Measurements from ENCODE around the gene PRKAG2.

Gene PRKAG2

GRCh38 chr7:151776446-151776845 lies 100.5 kb downstream of the PRKAG2 start:
- H3K4me3 ChIP-seq = no peak overlapping the region
- H3K4me2 ChIP-seq = peak overlapping the region; percentile 28 to 92 (median 79); a peak in 20 of 22 replicates
- H3K4me1 ChIP-seq = peaks cover 20 to 58% (median 47%) of the 10 kb centered on the region in 10 experiments
- TF ChIP-seq Cebpa-rat (IDR thresholded peaks at IDR 0.05) = no peak
- H3K9ac ChIP-seq = peak overlapping the region in 6 of 11 experiments; percentile 19 to 83 (median 68); a peak in 10 of 22 replicates
- H3K9me3 ChIP-seq (replicated peaks in 1 of 11) = peaks cover 11 to 17% (median 13%) of the 10 kb centered on the region in 11 experiments; a peak in 21 of 22 replicates
- H4K20me1 ChIP-seq = peaks cover 0 to 7% (median 0%) of the 10 kb centered on the region in 11 experiments; a peak in 3 of 22 replicates
- peaks cover 0 to 17% (median 7%) of the 10 kb centered on the region in 11 experiments; a peak in 9 of 22 replicates for H3K36me3 ChIP-seq
- H3K27ac ChIP-seq = peak overlapping the region in 7 of 11 experiments; percentile 24 to 95 (median 74); a peak in 13 of 22 replicates
- no peaks in the 10 kb centered on the region for H3K27me3 ChIP-seq

DNA sequence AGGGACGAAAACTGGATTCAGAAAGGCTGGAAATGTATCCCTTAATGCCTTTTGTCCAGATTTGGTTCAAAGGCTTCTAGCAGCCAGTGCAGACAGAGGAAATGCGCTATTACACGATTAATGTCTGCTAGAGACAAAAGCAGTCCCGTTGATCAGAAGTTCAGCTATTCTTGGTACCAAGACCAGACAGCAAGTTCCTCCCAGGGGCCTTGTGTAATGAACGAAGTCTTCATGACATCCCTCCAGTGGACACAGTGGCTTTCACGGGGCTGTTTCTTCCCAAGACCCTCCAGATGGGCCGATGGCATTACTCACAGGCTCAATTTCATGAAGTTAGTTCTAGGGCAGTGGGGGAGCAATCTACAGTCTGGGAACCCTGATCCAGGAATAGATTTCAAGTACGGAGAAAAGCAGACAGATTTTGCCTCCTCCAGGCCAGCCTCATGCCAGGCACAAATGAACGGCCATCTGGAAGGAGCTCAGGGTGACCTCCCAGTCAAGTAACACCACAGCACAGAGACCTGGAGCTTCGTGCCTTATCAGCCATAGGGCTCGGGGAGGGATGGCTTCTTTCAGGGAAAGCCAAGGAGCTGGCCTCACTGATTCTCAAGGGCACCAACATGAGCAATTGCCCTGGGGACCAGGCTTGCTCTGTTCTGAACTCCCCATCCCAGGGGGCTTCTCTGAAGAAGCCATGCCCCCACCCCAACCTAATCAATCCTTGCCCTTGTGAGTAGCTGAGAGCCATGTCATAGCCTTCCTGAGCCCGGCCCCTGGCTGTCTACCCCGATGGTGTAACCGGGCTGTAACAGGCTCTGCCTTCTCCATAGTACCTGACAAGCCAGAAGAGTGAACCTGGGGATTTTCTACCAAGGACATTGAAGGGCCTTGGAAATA lies 101.1 kb downstream of the PRKAG2 start:
- peaks cover 11 to 17% (median 13%) of the 10 kb centered on the region in 11 experiments; a peak in 21 of 22 replicates for H3K9me3 ChIP-seq (replicated peaks in 1 of 11)
- H3K27me3 ChIP-seq = no peaks in the 10 kb centered on the region
- TF ChIP-seq Cebpa-rat (IDR thresholded peaks at IDR 0.05) = peak in 2 of 11 experiments; percentile 65 to 71; a peak in 4 of 22 replicates
- H3K27ac ChIP-seq = peak overlapping the region in 7 of 11 experiments; percentile 35 to 95 (median 74); a peak in 14 of 22 replicates
- H3K4me1 ChIP-seq = peaks cover 20 to 58% (median 47%) of the 10 kb centered on the region in 10 experiments
- peak overlapping the region; percentile 28 to 92 (median 79) for H3K4me2 ChIP-seq
- peaks cover 0 to 14% (median 7%) of the 10 kb centered on the region in 11 experiments; a peak in 8 of 22 replicates for H3K36me3 ChIP-seq
- peaks cover 0 to 7% (median 0%) of the 10 kb centered on the region in 11 experiments; a peak in 3 of 22 replicates for H4K20me1 ChIP-seq
- peak overlapping the region in 6 of 11 experiments; percentile 22 to 83 (median 68); a peak in 11 of 22 replicates for H3K9ac ChIP-seq
- H3K4me3 ChIP-seq = no peak overlapping the region

DNA sequence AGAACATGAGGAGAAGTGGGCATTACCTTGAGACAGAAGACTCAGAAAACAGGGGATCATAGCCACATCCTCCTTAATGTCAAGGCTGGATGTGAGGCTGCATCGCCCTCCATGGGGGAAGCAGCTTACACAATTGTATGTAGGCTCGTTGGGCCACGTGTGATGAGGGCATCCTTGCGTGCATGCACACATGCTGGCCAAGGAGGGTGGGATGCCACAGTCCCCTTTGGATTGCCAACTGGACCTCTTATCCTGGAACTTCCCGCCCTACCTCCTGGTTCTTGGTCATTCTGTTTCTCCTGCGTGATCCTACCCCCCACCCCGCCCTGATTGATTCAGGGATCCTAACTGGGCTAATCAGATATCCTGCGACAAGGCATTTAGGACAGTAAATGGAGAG lies 102.0 kb downstream of the PRKAG2 start:
- H3K36me3 ChIP-seq = peaks cover 0 to 14% (median 5%) of the 10 kb centered on the region in 11 experiments; a peak in 8 of 22 replicates
- H3K9me3 ChIP-seq (replicated peaks in 1 of 11) = peaks cover 11 to 17% (median 13%) of the 10 kb centered on the region in 11 experiments; a peak in 21 of 22 replicates
- H3K27ac ChIP-seq = peak overlapping the region in 6 of 11 experiments; percentile 61 to 95 (median 79); a peak in 12 of 22 replicates
- no peaks in the 10 kb centered on the region for H3K27me3 ChIP-seq
- TF ChIP-seq Cebpa-rat (IDR thresholded peaks at IDR 0.05) = no peak
- H4K20me1 ChIP-seq = peaks cover 0 to 4% (median 0%) of the 10 kb centered on the region in 11 experiments; a peak in 3 of 22 replicates
- H3K4me3 ChIP-seq = no peak overlapping the region
- peaks cover 21 to 67% (median 54%) of the 10 kb centered on the region in 10 experiments for H3K4me1 ChIP-seq
- peak overlapping the region in 6 of 11 experiments; percentile 6 to 83 (median 68); a peak in 9 of 22 replicates for H3K9ac ChIP-seq
- H3K4me2 ChIP-seq = peak overlapping the region; percentile 28 to 92 (median 79); a peak in 20 of 22 replicates

- Histone ChIP-seq H3K4me3 (no peak overlapping the region), H3K4me2 (peak overlapping the region in 5 of 11 experiments; percentile 72 to 92 (median 80); a peak in 6 of 22 replicates), H3K9me3 (replicated peaks in 1 of 11) (peaks cover 11 to 17% (median 13%) of the 10 kb centered on the region in 11 experiments; a peak in 21 of 22 replicates), H3K27me3 (no peaks in the 10 kb centered on the region), H3K4me1 (peaks cover 29 to 68% (median 55%) of the 10 kb centered on the region in 10 experiments), H3K9ac (peak overlapping the region in 1 of 11 experiments; percentile 83; a peak in 2 of 22 replicates), H4K20me1 (peaks cover 0 to 4% (median 0%) of the 10 kb centered on the region in 11 experiments; a peak in 3 of 22 replicates), H3K36me3 (peaks cover 0 to 14% (median 5%) of the 10 kb centered on the region in 11 experiments; a peak in 8 of 22 replicates), H3K27ac (peak overlapping the region in 3 of 11 experiments; percentile 84 to 95 (median 93); a peak in 6 of 22 replicates)
- TF ChIP-seq Cebpa-rat (IDR thresholded peaks at IDR 0.05) = no peak
Observed at GRCh38 chr7:151773797-151774196, 103.1 kb downstream of the PRKAG2 start.

- Histone ChIP-seq H3K9ac (peak overlapping the region in 2 of 11 experiments; percentile 77 to 78; a peak in 2 of 22 replicates), H3K9me3 (replicated peaks in 1 of 11) (peaks cover 7 to 22% (median 16%) of the 10 kb centered on the region in 11 experiments), H3K4me3 (no peak overlapping the region), H3K27me3 (no peaks in the 10 kb centered on the region), H4K20me1 (peaks cover 0 to 4% (median 0%) of the 10 kb centered on the region in 11 experiments; a peak in 3 of 22 replicates), H3K4me2 (peak overlapping the region in 10 of 11 experiments; percentile 46 to 94 (median 78); a peak in 17 of 22 replicates), H3K27ac (peak overlapping the region in 5 of 11 experiments; percentile 44 to 87 (median 76); a peak in 8 of 22 replicates), H3K36me3 (peaks cover 0 to 13% (median 3%) of the 10 kb centered on the region in 11 experiments; a peak in 10 of 22 replicates), H3K4me1 (peaks cover 33 to 55% (median 47%) of the 10 kb centered on the region in 10 experiments)
- TF ChIP-seq Cebpa-rat (IDR thresholded peaks at IDR 0.05) = no peak
Observed at GRCh38 chr7:151770232-151770631, 106.7 kb downstream of the PRKAG2 start.

DNA sequence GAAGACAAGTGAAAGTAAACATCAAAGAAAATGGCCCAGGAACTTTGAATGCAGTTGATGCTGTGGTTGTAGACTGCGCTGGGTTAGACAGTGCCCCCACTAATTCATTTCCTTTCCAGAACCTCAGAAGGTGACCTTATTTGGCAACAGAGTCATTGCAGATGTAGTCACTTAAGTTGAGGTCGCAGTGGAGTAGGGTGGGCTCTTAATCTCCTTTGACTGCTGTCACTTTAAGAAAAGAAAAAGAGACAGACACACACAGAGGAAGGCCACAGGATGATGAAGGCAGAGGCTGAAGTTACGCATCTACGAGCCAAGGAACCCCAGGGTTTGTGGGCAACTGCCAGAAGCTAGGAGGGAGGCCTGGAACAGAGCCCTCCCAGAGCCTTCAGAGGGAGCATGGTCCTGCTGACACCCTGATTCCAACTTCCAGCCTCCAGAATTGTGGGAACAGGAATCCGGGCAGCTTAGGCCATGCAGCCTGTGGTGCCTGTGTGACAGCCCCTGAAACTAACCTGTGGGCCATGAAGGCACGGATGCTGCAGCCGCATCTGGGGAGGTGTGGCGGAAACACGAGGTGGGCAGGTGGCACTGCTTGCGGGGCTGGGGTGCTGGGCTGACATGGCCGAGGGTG lies 107.6 kb downstream of the PRKAG2 start:
- Histone ChIP-seq H3K4me1 (peaks cover 29 to 46% (median 37%) of the 10 kb centered on the region in 10 experiments), H4K20me1 (peaks cover 0 to 4% (median 0%) of the 10 kb centered on the region in 11 experiments; a peak in 3 of 22 replicates), H3K9me3 (replicated peaks in 1 of 11) (peaks cover 14 to 31% (median 23%) of the 10 kb centered on the region in 11 experiments), H3K27ac (peak overlapping the region in 8 of 11 experiments; percentile 4 to 87 (median 63); a peak in 14 of 22 replicates), H3K4me2 (peak overlapping the region; percentile 46 to 94 (median 76)), H3K27me3 (no peaks in the 10 kb centered on the region), H3K36me3 (peaks cover 0 to 18% (median 10%) of the 10 kb centered on the region in 11 experiments; a peak in 10 of 22 replicates), H3K4me3 (peak overlapping the region in 1 of 10 experiments; percentile 16; a peak in 2 of 20 replicates), H3K9ac (peak overlapping the region in 5 of 11 experiments; percentile 12 to 78 (median 67); a peak in 9 of 22 replicates)
- peak in 2 of 11 experiments; percentile 33 to 65; a peak in 1 of 22 replicates for TF ChIP-seq Cebpa-rat (IDR thresholded peaks at IDR 0.05)

- H3K9ac ChIP-seq = peak overlapping the region in 5 of 11 experiments; percentile 12 to 78 (median 67); a peak in 9 of 22 replicates
- H3K36me3 ChIP-seq = peaks cover 0 to 18% (median 10%) of the 10 kb centered on the region in 11 experiments; a peak in 10 of 22 replicates
- no peaks in the 10 kb centered on the region for H3K27me3 ChIP-seq
- H3K27ac ChIP-seq = peak overlapping the region in 7 of 11 experiments; percentile 1 to 87 (median 72); a peak in 11 of 22 replicates
- H3K4me1 ChIP-seq = peaks cover 29 to 41% (median 36%) of the 10 kb centered on the region in 10 experiments
- H3K4me2 ChIP-seq = peak overlapping the region in 10 of 11 experiments; percentile 48 to 94 (median 78); a peak in 18 of 22 replicates
- no peak for TF ChIP-seq Cebpa-rat (IDR thresholded peaks at IDR 0.05)
- H3K4me3 ChIP-seq = no peak overlapping the region
- peaks cover 14 to 32% (median 23%) of the 10 kb centered on the region in 11 experiments for H3K9me3 ChIP-seq (replicated peaks in 1 of 11)
- H4K20me1 ChIP-seq = peaks cover 0 to 4% (median 0%) of the 10 kb centered on the region in 11 experiments; a peak in 3 of 22 replicates
Observed at GRCh38 chr7:151768805-151769187, 108.1 kb downstream of the PRKAG2 start.

All from BLaER1 treated with 17β-estradiol and CSF1 and Interleukin-3, amounts not matched to agents 10 nM and 100 nM (cell line).